ENCODE results near the gene EDC4. TPM values are rescaled to one million over a fixed set of nuclear protein-coding genes. Genes with fewer than 3 reads are reported as not detected.

Gene EDC4
- total RNA-seq, 1 experiment from 2014 or later, result 85.3 TPM

GRCh38 chr16:67926181-67926750 lies 53.4 kb downstream of the EDC4 start:
- DNase-seq (ENCODE audit: low read depth, low spot score) (no peak), ATAC-seq (no peak; the same call in 1 of the 2 replicates)
- BruUV-seq (replicated peaks), result no TSS peak
- Histone ChIP-seq H3K27ac (ENCODE audit: low read length) (no peak overlapping the region), H3K4me3 (ENCODE audit: low read depth in 2 of 2, low read length in 2 of 2) (no peak overlapping the region), H3K4me1 (ENCODE audit: control insufficient read depth, insufficient read depth, low read length) (no peaks in the 10 kb centered on the region), H3K9me3 (ENCODE audit: control insufficient read depth, insufficient read depth, low read depth, low read length) (no peaks in the 10 kb centered on the region), H3K27me3 (ENCODE audit: control insufficient read depth, insufficient read depth, low read length) (no peaks in the 10 kb centered on the region), H3K36me3 (ENCODE audit: control insufficient read depth, insufficient read depth, low read length) (no peaks in the 10 kb centered on the region)
- ChIA-PET POLR2A (no interaction called here), CTCF (interaction anchor here (0.5 kb wide), 1 partner anchor 107 kb away, joined by 3 read pairs; no protein-coding TSS in a partner anchor)
- in situ Hi-C loops (cut with HindIII; ENCODE audit: low pct_unique_long_range_greater_than_20kb, low sequenced_read_pairs) (no loop called here), intact Hi-C loops (cut with micrococcal nuclease; ENCODE audit: unreplicated experiment) (loop anchor here (5.0 kb wide), 1 partner anchor 254 kb away; no protein-coding TSS in a partner anchor)
- TF ChIP-seq POLR2AphosphoS5 (IDR thresholded peaks at IDR 0.05; ENCODE audit: low read depth, low read length) (no peak), TCF7L2 (IDR thresholded peaks at IDR 0.05; ENCODE audit: low read depth, low read length) (no peak), SIN3A (IDR thresholded peaks at IDR 0.05; ENCODE audit: borderline replicate concordance, insufficient read depth, low read depth, low read length) (no peak), REST (IDR thresholded peaks at IDR 0.05; ENCODE audit: insufficient read depth in 1 of 2, low read depth in 2 of 2, low read length in 1 of 2) (no peak), CTCF (IDR thresholded peaks at IDR 0.05) (no peak; the same call in 1 of the 2 replicates)

- Histone ChIP-seq H3K4me1 (ENCODE audit: control insufficient read depth, insufficient read depth, low read length) (no peaks in the 10 kb centered on the region), H3K36me3 (ENCODE audit: control insufficient read depth, insufficient read depth, low read length) (no peaks in the 10 kb centered on the region), H3K9me3 (ENCODE audit: control insufficient read depth, insufficient read depth, low read depth, low read length) (no peaks in the 10 kb centered on the region), H3K27ac (ENCODE audit: low read length) (no peak overlapping the region), H3K4me3 (ENCODE audit: low read depth in 2 of 2, low read length in 2 of 2) (no peak overlapping the region), H3K27me3 (ENCODE audit: control insufficient read depth, insufficient read depth, low read length) (no peaks in the 10 kb centered on the region)
- DNase-seq (ENCODE audit: low read depth, low spot score), result no peak
- ATAC-seq, result 0 out of 2 replicates have a peak, but pooled peaks have one; percentile 8
- intact Hi-C loops (cut with micrococcal nuclease; ENCODE audit: unreplicated experiment), result loop anchor here (5.0 kb wide), 1 partner anchor 255 kb away; no protein-coding TSS in a partner anchor
- in situ Hi-C loops (cut with HindIII; ENCODE audit: low pct_unique_long_range_greater_than_20kb, low sequenced_read_pairs), result no loop called here
- TF ChIP-seq TCF7L2 (IDR thresholded peaks at IDR 0.05; ENCODE audit: low read depth, low read length) (no peak), CTCF (IDR thresholded peaks at IDR 0.05) (no peak), SIN3A (IDR thresholded peaks at IDR 0.05; ENCODE audit: borderline replicate concordance, insufficient read depth, low read depth, low read length) (no peak), REST (IDR thresholded peaks at IDR 0.05; ENCODE audit: insufficient read depth in 1 of 2, low read depth in 2 of 2, low read length in 1 of 2) (no peak), POLR2AphosphoS5 (IDR thresholded peaks at IDR 0.05; ENCODE audit: low read depth, low read length) (no peak)
- BruUV-seq (replicated peaks), result no TSS peak
- POLR2A ChIA-PET, result no interaction called here
- CTCF ChIA-PET, result interaction anchor here (0.6 kb wide), 1 partner anchor 112 kb away, joined by 13 read pairs; no protein-coding TSS in a partner anchor
These were observed 54.5 kb downstream of the EDC4 start for GRCh38 chr16:67927131-67927941.

Data from Panc1 (cell line).